H1 (cell line): ENCODE results near the gene CHMP5. TPM values are rescaled to one million over a fixed set of nuclear protein-coding genes. Genes with fewer than 3 reads are reported as not detected.

Experiments
- CTCF ChIA-PET: fragments of 300-600 bp; sonication (Branson Sonifier 250); formaldehyde crosslinking; loops from one replicate; lab custom pipeline; 2021; ENCODE audit not compliant: partially characterized antibody; lab: Charles Lee
- POLR2A ChIA-PET: fragments of 300-600 bp; sonication (Branson Sonifier 250); formaldehyde crosslinking; loops from one replicate; lab custom pipeline; 2021; ENCODE audit warnings: inconsistent platforms; ENCODE audit not compliant: partially characterized antibody; lab: Charles Lee
- DNase-seq, 2 experiments: peaks; one replicate each; pipeline versions ENCODE4 v3.0.0 to v3.0.0-alpha.2; 2010 to 2022; ENCODE audit warnings: low spot score in 2 of 2, low read depth in 1 of 2, mixed read lengths in 1 of 2
- FAIRE-seq: peaks from 2 replicates; lab custom pipeline; 2011; peaks lifted over from hg19 to GRCh38; lab: Jason Lieb, UNC
- H2AFZ ChIP-seq: 2 replicates; pipeline ENCODE4 v1.8.1; 2012; ENCODE audit warnings: low read length, inconsistent platforms
- H2AK5ac ChIP-seq: 2 replicates; pipeline ENCODE4 v1.6.1; 2013; ENCODE audit warnings: low read depth, low read length
- H2BK120ac ChIP-seq: replicated peaks from 2 replicates; pipeline ENCODE3; 2013; ENCODE audit warnings: low read depth, low read length, inconsistent platforms
- H2BK12ac ChIP-seq: 2 replicates; pipeline ENCODE4 v1.6.1; 2013; ENCODE audit warnings: low read depth, low read length
- H2BK15ac ChIP-seq: 2 replicates; pipeline ENCODE4 v1.6.1; 2013; ENCODE audit warnings: low read length
- H2BK20ac ChIP-seq: 2 replicates; pipeline ENCODE4 v1.6.1; 2013; ENCODE audit warnings: low read length
- H2BK5ac ChIP-seq: 2 replicates; pipeline ENCODE4 v1.6.1; 2013; ENCODE audit warnings: low read depth, low read length
- H3K14ac ChIP-seq: 2 replicates; pipeline ENCODE4 v1.6.1; 2013; ENCODE audit warnings: inconsistent platforms; ENCODE audit not compliant: insufficient read length
- H3K18ac ChIP-seq: 2 replicates; pipeline ENCODE4 v1.6.1; 2013; ENCODE audit warnings: low read length; ENCODE audit errors: extremely low read depth
- H3K23ac ChIP-seq: 2 replicates; pipeline ENCODE4 v1.6.1; 2013; ENCODE audit warnings: inconsistent platforms; ENCODE audit not compliant: insufficient read length
- H3K23me2 ChIP-seq: 2 replicates; pipeline ENCODE4 v1.6.1; 2013; ENCODE audit warnings: low read depth, low read length
- H3K27ac ChIP-seq: 2 replicates; pipeline ENCODE4 v1.6.1; 2011; ENCODE audit warnings: low read depth, low read length, inconsistent platforms
- H3K27me3 ChIP-seq, 4 experiments: replicated peaks in 1 of 4; 1 replicate in 1 of 4; 2 replicates in 3 of 4; pipeline versions ENCODE4 v1.6.1 to v1.8.1; 2011 to 2013; ENCODE audit warnings: low read length in 3 of 4, mild to moderate bottlenecking in 3 of 4, inconsistent platforms in 2 of 4, mixed read lengths in 2 of 4, moderate library complexity in 1 of 4; ENCODE audit not compliant: control insufficient read depth in 3 of 4, insufficient read depth in 3 of 4; ENCODE audit errors: extremely low read depth in 1 of 4
- H3K36me3 ChIP-seq, 4 experiments: 2 replicates each; pipeline versions ENCODE4 v1.6.1 to v1.8.1; 2011 to 2013; ENCODE audit warnings: mild to moderate bottlenecking in 4 of 4, low read length in 3 of 4, moderate library complexity in 2 of 4, control low read depth in 1 of 4, inconsistent platforms in 1 of 4; ENCODE audit not compliant: insufficient read depth in 4 of 4, control insufficient read depth in 2 of 4
- H3K4ac ChIP-seq: replicated peaks from 2 replicates; pipeline ENCODE3; 2013; ENCODE audit warnings: low read length, low read depth, mixed read lengths, inconsistent platforms; ENCODE audit not compliant: insufficient read length
- H3K4me1 ChIP-seq, 4 experiments: replicated peaks in 1 of 4; 1 replicate in 1 of 4; 2 replicates in 3 of 4; pipeline versions ENCODE4 v1.6.1 to v1.8.1; 2011 to 2013; ENCODE audit warnings: low read length in 3 of 4, inconsistent platforms in 2 of 4, mixed read lengths in 1 of 4; ENCODE audit not compliant: insufficient read depth in 4 of 4, control insufficient read depth in 3 of 4
- H3K4me2 ChIP-seq, 2 experiments: 2 replicates each; pipeline versions ENCODE4 v1.6.1 to v1.8.1; 2011 to 2013; ENCODE audit warnings: low read depth in 2 of 2, low read length in 2 of 2, control low read depth in 1 of 2, inconsistent platforms in 1 of 2, mild to moderate bottlenecking in 1 of 2; ENCODE audit not compliant: insufficient read depth in 1 of 2
- H3K4me3 ChIP-seq, 4 experiments: fragments of 200-600, 300-600 bp in 1 of 4; sonication (generic), shearing (Covaris generic), sonication (Bioruptor Twin) in 1 of 4; 2 replicates each; pipeline versions ENCODE4 v1.5.1 to v1.8.1; 2011 to 2016; ENCODE audit warnings: low read length in 4 of 4, low read depth in 3 of 4, control low read depth in 2 of 4, inconsistent platforms in 2 of 4, mild to moderate bottlenecking in 2 of 4, mixed read lengths in 1 of 4, moderate library complexity in 1 of 4; ENCODE audit not compliant: insufficient read depth in 2 of 4; ENCODE audit errors: extremely low read depth in 1 of 4
- H3K56ac ChIP-seq: replicated peaks from 2 replicates; pipeline ENCODE3; 2013; ENCODE audit warnings: low read depth, mild to moderate bottlenecking, mixed read lengths, low read length, inconsistent platforms; ENCODE audit not compliant: insufficient read length
- H3K79me1 ChIP-seq: 2 replicates; pipeline ENCODE4 v1.6.1; 2013; ENCODE audit warnings: low read depth, low read length, control low read depth
- H3K79me2 ChIP-seq, 2 experiments: 2 replicates each; pipeline versions ENCODE4 v1.6.1 to v1.8.1; 2012 to 2013; ENCODE audit warnings: low read length in 2 of 2, mild to moderate bottlenecking in 2 of 2, inconsistent platforms in 1 of 2; ENCODE audit not compliant: insufficient read depth in 2 of 2, control insufficient read depth in 1 of 2
- H3K9ac ChIP-seq, 4 experiments: replicated peaks in 1 of 4; 1 replicate in 1 of 4; 2 replicates in 3 of 4; pipeline versions ENCODE4 v1.6.1 to v1.8.1; 2011 to 2013; ENCODE audit warnings: low read depth in 3 of 4, low read length in 3 of 4, control low read depth in 2 of 4, mild to moderate bottlenecking in 2 of 4, moderate library complexity in 2 of 4, inconsistent platforms in 1 of 4; ENCODE audit errors: extremely low read depth in 1 of 4
- H3K9me3 ChIP-seq, 2 experiments: 2 replicates each; pipeline versions ENCODE4 v1.6.1 to v1.8.1; 2012 to 2013; ENCODE audit warnings: mild to moderate bottlenecking in 2 of 2, moderate library complexity in 2 of 2, control low read depth in 1 of 2, inconsistent platforms in 1 of 2, low read depth in 1 of 2, low read length in 1 of 2, mixed read lengths in 1 of 2; ENCODE audit not compliant: insufficient read depth in 2 of 2
- H4K20me1 ChIP-seq, 2 experiments: replicated peaks in 1 of 2; 2 replicates each; pipeline versions ENCODE3 to v1.8.1; 2011 to 2013; ENCODE audit warnings: inconsistent platforms in 2 of 2, low read length in 2 of 2, mild to moderate bottlenecking in 1 of 2; ENCODE audit not compliant: insufficient read depth in 2 of 2, control insufficient read depth in 1 of 2
- H4K5ac ChIP-seq: 2 replicates; pipeline ENCODE4 v1.6.1; 2013; ENCODE audit warnings: low read length, low read depth, mixed read lengths, inconsistent platforms; ENCODE audit not compliant: insufficient read length
- H4K8ac ChIP-seq: 2 replicates; pipeline ENCODE4 v1.8.0; 2013; ENCODE audit warnings: mild to moderate bottlenecking, moderate library complexity, low read length, inconsistent platforms; ENCODE audit not compliant: insufficient read depth; ENCODE audit errors: extremely low read depth
- H4K91ac ChIP-seq: replicated peaks from 2 replicates; pipeline ENCODE3; 2013; ENCODE audit warnings: low read length, mixed read lengths, inconsistent platforms; ENCODE audit not compliant: insufficient read length
- KDM1A ChIP-seq: fragments of 200-600, 300-600 bp; sonication (generic); IDR thresholded peaks from 2 replicates; pipeline ENCODE4 v1.7.1; 2016; ENCODE audit warnings: mild to moderate bottlenecking, low read length, borderline replicate concordance
- KDM4A ChIP-seq: IDR thresholded peaks from one replicate; pipeline ENCODE4 v1.7.1; 2012; ENCODE audit warnings: low read depth, mild to moderate bottlenecking, moderate library complexity, low read length, inconsistent platforms; ENCODE audit not compliant: severe bottlenecking
- POLR2A ChIP-seq, 2 experiments: IDR thresholded peaks; 1 replicate in 1 of 2; 2 replicates in 1 of 2; pipeline ENCODE4 v1.6.1; 2011; ENCODE audit warnings: low read depth in 2 of 2, low read length in 2 of 2, mild to moderate bottlenecking in 2 of 2; ENCODE audit errors: control extremely low read depth in 1 of 2
- RFX5 ChIP-seq: IDR thresholded peaks from 2 replicates; pipeline ENCODE4 v1.6.1; 2011; ENCODE audit warnings: low read depth, low read length, improper control_type of control experiment, borderline replicate concordance
- RNF2 ChIP-seq: fragments of 200-900, 300-1000 bp; sonication (generic); IDR thresholded peaks from 2 replicates; pipeline ENCODE4 v1.7.1; 2016; ENCODE audit warnings: borderline replicate concordance, low read depth, mild to moderate bottlenecking, antibody characterized with exemption, low read length; ENCODE audit not compliant: poor library complexity, severe bottlenecking; ENCODE audit errors: missing control alignments
- SP2 ChIP-seq: IDR thresholded peaks from 2 replicates; pipeline ENCODE4 v1.6.1; 2012; ENCODE audit warnings: mild to moderate bottlenecking, low read length, inconsistent platforms
- TAF7 ChIP-seq: optimal IDR thresholded peaks from 2 replicates; pipeline ENCODE3; 2011; ENCODE audit warnings: low read depth, mild to moderate bottlenecking, inconsistent platforms, low read length, moderate library complexity, borderline replicate concordance
- WGBS, 2 experiments: shearing (Covaris generic) in 1 of 2; methylation state at CpG; one replicate each; pipeline versions ENCODE4 v1.1.6 to v1.1.7; 2013 to 2015; ENCODE audit warnings: low lambda C conversion rate in 2 of 2, mixed read lengths in 2 of 2, inconsistent platforms in 1 of 2, low coverage in 1 of 2, missing lambda C conversion rate in 1 of 2; ENCODE audit not compliant: insufficient replicate concordance in 2 of 2, insufficient coverage in 1 of 2, insufficient read length in 1 of 2; ENCODE audit errors: extremely low coverage in 1 of 2, missing lambda C conversion rate in 1 of 2; 5-methylcytosine and 5-hydroxymethylcytosine counted together
- polyA plus RNA-seq, 7 experiments: library from polyadenylated mRNA; depleted of rRNA in 3 of 7; stranded (reverse) in 5 of 7; unstranded in 2 of 7; fragments of >200 nt in 5 of 7; fragments of 200-250 nt in 2 of 7; gene quantifications; 1 replicate in 5 of 7; 2 replicates in 1 of 7; 4 replicates in 1 of 7; pipeline versions ENCODE4 v1.2.1 to v1.2.3, GENCODE V29; 2011 to 2013; ENCODE audit warnings: missing spikeins in 2 of 7, mixed read lengths in 2 of 7
- total RNA-seq: library from RNA; stranded (reverse); fragmentation: NEBNext Ultra II Directional; extraction: Animal tissue kit (Norgen Biotek cat#: 25700); gene quantifications from 2 replicates; pipeline ENCODE4 v1.2.1, GENCODE V29; 2021
- TF ChIP-seq, protein P1 (sequence below): IDR thresholded peaks from 2 replicates; pipeline ENCODE4 v1.6.1; 2011; ENCODE audit warnings: low read length, improper control_type of control experiment

CHMP5 gene
- total and polyA plus RNA-seq, 2 of the 8 experiments (the other 6 are each of a cell fraction or from before 2014, with no cell fraction given): 25.0 to 47.3 TPM

DNA sequence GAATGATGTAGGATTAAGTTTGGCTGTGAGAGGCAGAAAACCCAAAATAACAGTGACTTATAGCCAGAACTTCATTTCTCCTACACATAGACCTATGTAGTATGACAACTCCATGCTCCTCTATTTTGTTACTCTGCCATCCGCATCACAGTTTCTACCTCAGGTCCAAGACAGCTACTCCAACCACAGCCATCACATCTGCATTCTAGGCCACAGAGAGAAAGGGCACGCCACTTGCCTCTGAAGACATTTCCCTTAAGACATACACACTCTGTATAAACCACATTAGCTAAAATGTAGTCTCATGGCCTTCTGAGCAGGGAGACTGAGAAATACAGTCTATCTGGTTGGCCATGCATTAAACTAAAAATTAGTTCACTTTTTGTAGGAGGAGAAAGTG, 14.9 kb upstream of the CHMP5 start:
- no peak overlapping the region for H2BK5ac ChIP-seq
- H3K79me2 ChIP-seq: no peaks in the 10 kb centered on the region
- H3K4ac ChIP-seq: no peak overlapping the region
- H3K4me3 ChIP-seq: no peak overlapping the region
- no peak overlapping the region for H3K56ac ChIP-seq
- no peak overlapping the region for H3K23ac ChIP-seq
- no peak overlapping the region for H4K91ac ChIP-seq
- FAIRE-seq (no peak), DNase-seq (no peak)
- ChIA-PET POLR2A (interaction anchor here (0.7 to 1.0 kb wide), 3 partner anchors 10 to 40 kb away, joined by 3 to 4 read pairs (median 4); partner anchors contain the start of gene NFX1), CTCF (interaction anchor here (1.1 kb wide), 1 partner anchor 15 kb away, joined by 3 read pairs; no protein-coding TSS in a partner anchor)
- H2BK120ac ChIP-seq: no peak overlapping the region
- H2AFZ ChIP-seq: no peak overlapping the region
- no peak overlapping the region for H3K9ac ChIP-seq
- no peak overlapping the region for H3K4me2 ChIP-seq
- no peak for TF ChIP-seq TAF7
- no peak for TF ChIP-seq POLR2A (IDR thresholded peaks at IDR 0.05; ENCODE audit: control extremely low read depth in 1 of 2, low read depth in 2 of 2, low read length in 2 of 2)
- TF ChIP-seq, protein P1, sequence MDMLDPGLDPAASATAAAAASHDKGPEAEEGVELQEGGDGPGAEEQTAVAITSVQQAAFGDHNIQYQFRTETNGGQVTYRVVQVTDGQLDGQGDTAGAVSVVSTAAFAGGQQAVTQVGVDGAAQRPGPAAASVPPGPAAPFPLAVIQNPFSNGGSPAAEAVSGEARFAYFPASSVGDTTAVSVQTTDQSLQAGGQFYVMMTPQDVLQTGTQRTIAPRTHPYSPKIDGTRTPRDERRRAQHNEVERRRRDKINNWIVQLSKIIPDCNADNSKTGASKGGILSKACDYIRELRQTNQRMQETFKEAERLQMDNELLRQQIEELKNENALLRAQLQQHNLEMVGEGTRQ: no peak
- no peak for TF ChIP-seq RFX5
- no peak for TF ChIP-seq SP2
- no peak for TF ChIP-seq KDM4A
- no peak for TF ChIP-seq RNF2
- no peak for TF ChIP-seq KDM1A
- no peaks in the 10 kb centered on the region for H3K79me1 ChIP-seq
- H3K9me3 ChIP-seq: no peaks in the 10 kb centered on the region
- H2BK12ac ChIP-seq: no peak overlapping the region
- no peak overlapping the region for H3K18ac ChIP-seq
- no peak overlapping the region for H4K5ac ChIP-seq
- no peak overlapping the region for H3K14ac ChIP-seq
- no peak overlapping the region for H2BK20ac ChIP-seq
- H2AK5ac ChIP-seq: no peak overlapping the region
- no peaks in the 10 kb centered on the region for H3K4me1 ChIP-seq
- WGBS, 2 experiments: 85% methylated on average over 2 of the region's 2 CpGs; no CpG with 5 or more reads in 1 of the 2 experiments
- H3K27me3 ChIP-seq: no peaks in the 10 kb centered on the region
- H3K27ac ChIP-seq: no peak overlapping the region
- no peak overlapping the region for H2BK15ac ChIP-seq
- peaks cover 2% of the 10 kb centered on the region in 2 experiments for H4K20me1 ChIP-seq
- no peaks in the 10 kb centered on the region; the same call in 1 of the 2 replicates for H3K23me2 ChIP-seq
- peaks cover 12 to 22% (median 19%) of the 10 kb centered on the region in 4 experiments for H3K36me3 ChIP-seq
- H4K8ac ChIP-seq: no peak overlapping the region
